ENCODE measurements around the gene ABCA2. TPM values are rescaled to one million over a fixed set of nuclear protein-coding genes. Genes with fewer than 3 reads are reported as not detected.

ABCA2 gene
- total and polyA plus RNA-seq, 9 of the 15 experiments (the other 6 are each of a cell fraction or from before 2014, with no cell fraction given) = 0.69 to 16.3 (median 6.1) TPM; not detected in 2

GRCh38 chr9:137023583-137023991 is 4.5 kb downstream of the ABCA2 start:
- Histone ChIP-seq H3K9ac (ENCODE audit: insufficient read depth in 1 of 2, low read depth in 2 of 2, low read length in 2 of 2) (peak overlapping the region in 1 of 2 experiments; percentile 58; a peak in 1 of 4 replicates), H3K27me3 (ENCODE audit: control insufficient read depth in 2 of 2, insufficient read depth in 2 of 2, low read length in 2 of 2) (no peaks in the 10 kb centered on the region), H3K9me3 (replicated peaks; ENCODE audit: control insufficient read depth, insufficient read depth, low read depth, low read length) (no peaks in the 10 kb centered on the region), H4K20me1 (replicated peaks; ENCODE audit: control insufficient read depth, insufficient read depth, low read length) (0 out of 2 replicates have a peak, but pooled peaks cover 5% of the 10 kb centered on the region), H3K9me1 (ENCODE audit: control insufficient read depth, insufficient read depth, low read length) (no peaks in the 10 kb centered on the region), H3K4me1 (replicated peaks in 1 of 2; ENCODE audit: control insufficient read depth in 2 of 2, insufficient read depth in 2 of 2, low read length in 2 of 2) (peaks cover 8 to 93% of the 10 kb centered on the region in 2 experiments), H3K27ac (ENCODE audit: extremely low read depth, low read depth, low read length) (no peak overlapping the region), H3K4me3 (no peak overlapping the region), H3K4me2 (ENCODE audit: insufficient read depth, low read length) (no peak overlapping the region), H3K36me3 (ENCODE audit: control insufficient read depth, insufficient read depth, low read length) (no peaks in the 10 kb centered on the region), H2AFZ (ENCODE audit: low read depth, low read length) (no peak overlapping the region), H3K79me2 (ENCODE audit: control insufficient read depth, insufficient read depth, low read length) (peaks cover 3% of the 10 kb centered on the region; the same call in 1 of the 3 replicates)
- no TSS peak for BruUV-seq (replicated peaks)
- FAIRE-seq (no peak), DNase-seq (ENCODE audit: extremely low read depth in 1 of 4, low spot score in 3 of 4) (no peak), ATAC-seq (no peak)
- no peak for TF ChIP-seq IFI16 (CRISPR knock-in tag; IDR thresholded peaks at IDR 0.05)
- no peak for TF ChIP-seq ZFP30 (CRISPR knock-in tag; IDR thresholded peaks at IDR 0.05; ENCODE audit: borderline replicate concordance)
- TF ChIP-seq KAT7 (CRISPR knock-in tag; IDR thresholded peaks at IDR 0.05; ENCODE audit: borderline replicate concordance) = no peak
- in situ Hi-C loops (cut with MboI) = no loop called here
- intact Hi-C loops (cut with micrococcal nuclease) = no loop called here
- 88% methylated on average over 10 of the region's 15 CpGs for WGBS (ENCODE audit: insufficient coverage, low coverage, missing lambda C conversion rate)
- CTCF ChIA-PET (ENCODE audit: low intra/inter-chr PET ratio) = no interaction called here
- POLR2A ChIA-PET = no interaction called here

GRCh38 chr9:137023157-137023556 is 4.9 kb downstream of the ABCA2 start:
- ATAC-seq = no peak
- DNase-seq (ENCODE audit: extremely low read depth in 1 of 4, low spot score in 3 of 4) = no peak
- Histone ChIP-seq H3K9ac (ENCODE audit: insufficient read depth in 1 of 2, low read depth in 2 of 2, low read length in 2 of 2) (peak overlapping the region in 1 of 2 experiments; percentile 58; a peak in 1 of 4 replicates), H3K27me3 (ENCODE audit: control insufficient read depth in 2 of 2, insufficient read depth in 2 of 2, low read length in 2 of 2) (no peaks in the 10 kb centered on the region), H4K20me1 (replicated peaks; ENCODE audit: control insufficient read depth, insufficient read depth, low read length) (0 out of 2 replicates have a peak, but pooled peaks cover 5% of the 10 kb centered on the region), H3K9me3 (replicated peaks; ENCODE audit: control insufficient read depth, insufficient read depth, low read depth, low read length) (no peaks in the 10 kb centered on the region), H3K9me1 (ENCODE audit: control insufficient read depth, insufficient read depth, low read length) (no peaks in the 10 kb centered on the region), H2AFZ (ENCODE audit: low read depth, low read length) (no peak overlapping the region), H3K36me3 (ENCODE audit: control insufficient read depth, insufficient read depth, low read length) (no peaks in the 10 kb centered on the region), H3K27ac (ENCODE audit: extremely low read depth, low read depth, low read length) (no peak overlapping the region), H3K4me3 (no peak overlapping the region), H3K79me2 (ENCODE audit: control insufficient read depth, insufficient read depth, low read length) (peaks cover 3% of the 10 kb centered on the region; the same call in 1 of the 3 replicates), H3K4me2 (ENCODE audit: insufficient read depth, low read length) (no peak overlapping the region), H3K4me1 (replicated peaks in 1 of 2; ENCODE audit: control insufficient read depth in 2 of 2, insufficient read depth in 2 of 2, low read length in 2 of 2) (peaks cover 8 to 89% of the 10 kb centered on the region in 2 experiments)
- in situ Hi-C loops (cut with MboI) (no loop called here), intact Hi-C loops (cut with micrococcal nuclease) (no loop called here)
- BruUV-seq (replicated peaks) = no TSS peak
- FAIRE-seq = no peak
- POLR2A ChIA-PET = interaction anchor here (1.1 kb wide), 1 partner anchor 183 kb away, joined by 3 read pairs; no protein-coding TSS in a partner anchor
- 55% methylated on average over 7 of the region's 7 CpGs for WGBS (ENCODE audit: insufficient coverage, low coverage, missing lambda C conversion rate)
- CTCF ChIA-PET (ENCODE audit: low intra/inter-chr PET ratio) = no interaction called here
- peak; percentile 95 for TF ChIP-seq NR2C1 (IDR thresholded peaks at IDR 0.05)
- peak; percentile 95 for TF ChIP-seq NR2C1 (tag; IDR thresholded peaks at IDR 0.05)
- TF ChIP-seq E2F4 (CRISPR knock-in tag; IDR thresholded peaks at IDR 0.05; ENCODE audit: low read depth) = no peak
- no peak for TF ChIP-seq ZNF407 (IDR thresholded peaks at IDR 0.05; ENCODE audit: low read depth)
